VCaP (cell line): Measurements from ENCODE around the gene WASF3.

Experiments used
- H3K27ac ChIP-seq: fragments of 450-650 bp; 2 replicates; pipeline ENCODE4 v1.5.1; 2017
- CTCF ChIP-seq: fragments of 450-650 bp; conservative IDR thresholded peaks from 2 replicates; pipeline ENCODE4 v1.5.1; 2017; ENCODE audit warnings: mild to moderate bottlenecking, moderate library complexity

WASF3 gene

DNA sequence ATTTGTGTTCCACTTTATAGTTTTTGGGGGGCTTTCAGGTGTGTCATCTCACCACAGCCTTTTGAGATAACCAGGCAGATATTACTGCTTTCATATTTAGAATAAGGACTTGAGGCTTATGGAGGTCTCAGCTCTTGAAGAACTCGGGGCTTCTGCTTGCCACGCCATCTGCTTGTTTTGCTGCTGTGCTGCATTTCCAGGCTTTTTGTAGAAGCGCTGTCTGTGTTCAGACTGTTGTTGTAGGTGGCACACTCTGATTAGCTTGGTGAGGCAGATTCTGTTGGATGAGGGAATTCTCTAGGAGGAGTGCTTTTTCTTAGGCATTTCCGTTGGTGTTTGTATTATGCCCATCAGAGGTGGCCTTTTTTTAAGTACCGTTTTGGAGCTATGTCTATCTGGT lies 57.2 kb downstream of the WASF3 start:
- peak overlapping the region; percentile 10; the same call in 1 of the 2 replicates for H3K27ac ChIP-seq
- TF ChIP-seq CTCF, result no peak

GRCh38 chr13:26616126-26616525 lies 58.6 kb downstream of the WASF3 start:
- TF ChIP-seq CTCF, result no peak
- no peak overlapping the region for H3K27ac ChIP-seq

DNA sequence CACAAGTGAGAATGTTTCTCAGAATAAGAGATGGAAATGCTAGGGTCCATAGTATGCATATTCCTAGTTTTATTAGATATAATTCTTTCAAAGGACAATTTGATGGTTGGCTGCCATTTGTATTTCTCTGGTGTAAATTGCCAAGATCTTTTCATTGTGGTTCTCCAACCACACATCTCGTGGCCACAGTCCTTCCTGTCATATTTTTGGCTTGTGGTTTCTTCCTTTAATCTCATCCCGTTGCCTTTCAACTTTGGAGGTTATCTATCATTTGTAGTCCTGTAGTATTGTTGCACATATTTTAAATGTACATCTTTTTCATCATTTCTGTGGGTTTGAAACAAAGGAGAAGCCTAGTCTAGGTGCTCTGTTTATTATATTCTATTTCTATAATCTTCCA lies 61.2 kb downstream of the WASF3 start:
- no peak for TF ChIP-seq CTCF
- H3K27ac ChIP-seq, result no peak overlapping the region

DNA sequence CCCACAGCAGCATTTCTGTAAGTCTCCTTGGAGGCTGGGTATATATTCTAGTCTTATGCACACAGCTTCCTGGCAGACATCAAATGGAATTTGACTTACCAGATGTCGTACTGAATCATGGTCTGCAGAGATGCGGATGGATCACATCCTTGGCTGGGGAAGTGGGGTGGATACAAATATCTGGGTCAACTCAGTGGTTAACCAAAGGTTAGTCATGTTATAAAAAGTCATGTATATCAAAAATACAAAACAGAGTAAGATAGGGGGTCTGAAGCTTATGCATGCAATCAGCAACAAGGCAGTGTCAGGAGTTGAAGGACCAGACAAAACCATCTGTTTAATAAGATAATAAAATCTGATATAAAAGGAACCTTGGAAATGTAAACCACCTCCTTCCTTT lies 61.9 kb downstream of the WASF3 start:
- no peak overlapping the region for H3K27ac ChIP-seq
- TF ChIP-seq CTCF, result no peak

DNA sequence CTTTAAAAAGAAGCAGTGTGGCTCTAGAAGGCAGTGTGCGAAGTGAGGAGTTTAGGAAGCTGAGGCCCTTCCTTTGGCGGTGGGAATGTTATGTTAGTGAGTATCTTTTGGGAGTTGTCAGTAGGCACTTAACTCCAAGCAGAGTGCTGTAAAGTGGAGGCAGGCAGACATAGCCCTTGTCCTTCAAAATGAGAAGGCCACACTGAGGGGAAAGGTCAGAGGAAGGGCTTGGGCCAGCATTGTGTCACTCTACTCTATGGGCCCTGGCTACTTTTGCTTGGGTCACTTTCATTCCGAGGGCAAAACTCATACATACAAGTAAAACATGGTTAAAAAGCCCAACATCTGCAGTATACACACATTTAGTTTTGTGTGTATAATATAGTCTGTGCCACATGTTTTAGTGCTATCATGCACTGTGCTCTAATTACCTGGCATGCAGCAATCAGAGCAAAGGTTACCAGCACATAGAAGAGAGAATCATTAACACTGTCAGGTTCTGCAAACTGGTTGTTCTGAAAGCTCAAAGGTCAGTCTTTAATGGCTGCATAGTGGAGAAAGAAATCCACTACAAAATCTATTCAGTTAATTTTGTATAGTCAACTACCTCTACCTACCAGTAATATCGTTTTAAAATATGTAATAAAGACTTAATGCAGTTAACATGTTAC lies 64.4 kb downstream of the WASF3 start:
- no peak for TF ChIP-seq CTCF
- H3K27ac ChIP-seq, result no peak overlapping the region

DNA sequence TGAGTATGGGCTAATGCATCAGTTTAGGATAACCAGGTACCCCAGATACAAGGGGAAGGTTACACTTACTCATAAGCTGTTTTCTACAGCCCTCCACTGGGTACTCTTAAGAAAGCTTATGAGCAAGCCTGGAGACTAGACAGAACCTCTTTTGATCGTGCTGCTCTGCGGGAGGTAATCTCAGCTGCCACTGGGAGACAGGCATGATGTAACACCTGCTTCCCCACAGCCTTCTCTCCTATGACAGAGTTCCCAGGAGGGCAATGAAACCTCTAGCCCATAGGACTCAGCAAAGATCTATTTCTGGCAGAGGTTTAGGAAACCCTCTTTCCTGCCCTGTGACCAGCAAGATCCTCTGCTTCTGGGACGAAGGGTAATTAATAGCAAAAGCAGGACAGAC lies 65.6 kb downstream of the WASF3 start:
- no peak overlapping the region for H3K27ac ChIP-seq
- no peak for TF ChIP-seq CTCF

- no peak overlapping the region for H3K27ac ChIP-seq
- no peak for TF ChIP-seq CTCF
Measured at GRCh38 chr13:26624572-26624971, 67.1 kb downstream of the WASF3 start.
